GM19372 (cell line): ENCODE measurements around the gene GPC3.
"Not testable (repeated sequence)": the region's sequence is repeated elsewhere in the genome, so short reads cannot be mapped to it uniquely, and the experiment has no call there.

Source experiments
- ATAC-seq: cut with Tn5 transposase; IDR thresholded peaks from one replicate; pipeline ENCODE4 v1.9.1; 2021; ENCODE audit warnings: mild to moderate bottlenecking, low read depth, moderate library complexity; ENCODE audit not compliant: unreplicated experiment

GPC3 gene

DNA sequence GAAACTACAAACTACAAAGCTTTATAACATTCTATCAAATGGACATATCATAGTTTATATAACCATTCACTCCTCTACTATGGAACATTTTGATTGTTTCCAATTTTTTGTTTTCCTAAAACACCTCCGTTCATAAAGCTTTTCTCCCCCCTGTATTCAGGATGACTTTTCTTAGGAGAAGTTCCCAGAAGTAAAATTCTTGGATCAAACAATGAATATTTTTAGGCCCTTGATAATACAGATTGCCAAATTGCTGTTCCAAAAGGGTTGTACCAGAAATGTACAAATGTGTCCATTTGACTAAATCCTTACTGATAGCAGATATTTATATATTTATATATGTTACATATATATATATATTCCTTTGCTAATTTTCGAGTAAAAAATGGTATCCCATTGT, 77.8 kb downstream of the GPC3 start:
- no peak for ATAC-seq

DNA sequence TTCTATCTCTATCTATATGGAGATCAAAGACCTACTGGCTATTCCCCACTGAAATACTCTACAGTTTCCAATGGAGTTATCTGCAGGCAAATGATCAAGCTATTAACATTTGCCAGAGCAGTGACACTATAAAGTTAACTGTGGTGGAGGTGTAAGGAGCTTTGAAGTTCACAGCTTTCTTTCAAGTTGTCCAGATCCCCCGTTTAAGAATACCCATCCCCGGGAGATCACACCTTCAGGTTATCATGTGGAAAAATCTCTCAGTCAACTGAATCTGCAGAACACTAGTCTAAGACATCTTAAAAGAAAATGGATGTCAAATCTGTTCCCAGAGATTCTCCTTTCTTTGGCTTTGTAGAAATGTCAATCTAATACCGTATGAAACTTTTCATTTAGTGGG, 80.1 kb downstream of the GPC3 start:
- ATAC-seq = no peak

DNA sequence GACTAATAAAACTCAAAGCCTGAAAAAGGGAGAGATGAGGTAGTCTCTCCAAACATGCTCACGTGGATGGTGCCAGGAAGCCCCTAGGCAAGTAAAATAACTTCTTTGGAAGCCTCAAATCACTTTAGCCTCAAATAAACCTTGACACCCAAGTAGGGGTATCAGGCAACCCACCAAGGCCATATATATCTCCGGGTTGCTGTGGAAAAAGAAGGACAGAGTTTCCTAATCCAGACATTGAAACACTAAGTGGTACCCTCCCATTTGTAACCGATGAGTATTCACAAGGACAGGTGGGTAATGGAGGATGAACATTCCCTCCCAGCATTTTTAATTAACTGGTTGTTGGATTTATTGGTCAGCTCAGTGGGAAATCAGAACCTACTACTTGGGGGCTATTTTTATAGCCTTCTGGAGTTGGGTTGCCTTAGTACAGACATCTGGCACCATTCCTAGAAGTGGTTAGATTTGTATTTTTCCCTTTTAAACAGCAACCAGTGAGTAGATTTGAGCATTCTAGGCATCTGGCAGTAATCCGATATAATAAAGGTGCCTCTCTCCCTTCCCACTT, 87.7 kb downstream of the GPC3 start:
- ATAC-seq = no peak

DNA sequence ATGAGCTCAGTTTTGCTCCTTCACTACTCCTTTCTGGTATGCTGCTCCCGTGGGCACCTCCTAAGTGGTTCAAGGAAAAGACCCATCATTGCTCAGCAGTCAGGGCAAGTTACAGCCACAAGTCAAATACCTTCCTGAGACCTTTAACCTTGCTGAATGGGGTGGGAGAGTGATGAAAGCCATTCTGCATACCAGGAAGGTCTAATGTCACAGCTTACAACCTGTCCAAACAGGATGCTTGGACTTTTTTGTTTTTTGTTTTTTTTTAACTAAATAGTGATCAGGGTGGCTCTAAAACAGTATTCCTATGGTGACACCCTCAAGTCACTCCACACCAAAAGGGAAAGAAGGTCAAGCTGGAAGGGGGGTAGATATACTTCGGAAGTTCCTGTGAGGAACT, 93.1 kb downstream of the GPC3 start:
- no peak for ATAC-seq

DNA sequence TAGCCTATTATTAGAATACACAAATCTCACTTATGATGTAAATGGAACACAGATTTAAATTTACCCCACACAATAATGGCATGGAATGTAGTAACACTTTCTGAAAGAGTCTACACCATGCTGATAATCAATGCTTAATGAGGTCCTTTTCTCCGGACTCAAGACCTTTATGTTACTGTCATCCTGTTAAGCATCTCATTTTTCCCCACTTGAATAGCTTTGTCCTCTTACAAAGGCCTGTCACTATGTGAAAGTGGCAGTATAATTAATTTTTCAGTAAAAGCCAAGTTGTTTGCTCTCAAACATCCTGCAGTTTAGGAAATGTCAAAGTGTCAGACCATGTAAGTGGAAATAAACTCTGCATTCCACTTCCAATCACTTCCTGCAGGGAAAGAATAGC, 96.4 kb downstream of the GPC3 start:
- ATAC-seq = no peak

DNA sequence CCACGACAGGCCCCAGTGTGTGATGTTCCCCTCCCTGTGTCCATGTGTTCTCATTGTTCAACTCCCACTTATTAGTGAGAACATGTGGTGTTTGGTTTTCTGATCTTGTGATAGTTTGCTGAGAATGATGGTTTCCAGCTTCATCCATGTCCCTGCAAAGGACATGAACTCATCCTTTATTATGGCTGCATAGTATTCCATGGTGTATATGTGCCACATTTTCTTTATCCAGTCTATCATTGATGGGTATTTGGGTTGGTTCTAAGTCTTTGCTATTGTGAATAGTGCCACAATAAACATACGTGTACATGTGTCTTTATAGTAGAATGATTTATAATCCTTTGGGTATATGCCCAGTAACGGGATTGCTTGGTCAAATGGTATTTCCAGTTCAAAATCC, 97.3 kb downstream of the GPC3 start:
- not testable (repeated sequence) for ATAC-seq

DNA sequence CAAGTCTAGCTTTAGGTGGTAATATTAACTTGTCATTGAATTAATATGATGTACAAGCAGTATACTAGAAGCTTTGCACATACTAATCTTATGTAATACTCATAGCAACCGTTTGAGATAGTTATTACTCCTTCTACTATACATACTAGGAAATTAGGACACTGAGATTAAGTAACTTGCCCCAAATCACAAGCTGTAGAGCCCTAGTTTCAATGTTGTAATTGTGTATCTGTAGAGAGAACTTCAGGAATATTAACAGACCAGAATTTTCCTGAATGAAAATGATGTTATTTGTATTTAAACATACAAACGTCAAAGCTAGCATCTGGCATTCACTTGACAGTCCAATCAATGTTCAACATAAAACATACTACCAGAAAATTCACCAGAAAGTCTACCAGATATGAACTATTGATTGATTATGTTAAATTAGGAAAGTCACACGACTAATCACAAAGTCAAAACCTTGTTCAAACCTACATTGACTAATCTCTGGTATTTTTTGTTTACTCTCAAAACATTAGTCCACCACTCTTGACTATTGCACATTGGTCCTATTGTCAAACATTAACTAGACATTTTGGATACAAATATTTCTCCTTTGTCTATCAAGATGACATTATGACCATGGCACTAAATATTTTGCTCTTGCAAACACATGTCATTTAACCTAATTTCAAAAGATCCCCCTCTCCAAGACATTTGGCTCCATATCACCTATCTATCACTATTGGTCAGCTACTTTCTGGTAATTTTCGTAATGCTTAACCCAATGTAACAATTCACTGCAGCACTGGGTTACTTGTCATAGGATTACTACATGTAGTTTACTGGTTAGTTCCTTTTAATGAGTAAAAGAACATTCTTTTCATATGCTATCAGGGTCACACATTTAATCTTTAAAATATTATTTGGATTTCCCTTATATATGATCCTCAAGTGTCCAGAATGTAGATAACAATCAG, 100.7 kb downstream of the GPC3 start:
- ATAC-seq = no peak

DNA sequence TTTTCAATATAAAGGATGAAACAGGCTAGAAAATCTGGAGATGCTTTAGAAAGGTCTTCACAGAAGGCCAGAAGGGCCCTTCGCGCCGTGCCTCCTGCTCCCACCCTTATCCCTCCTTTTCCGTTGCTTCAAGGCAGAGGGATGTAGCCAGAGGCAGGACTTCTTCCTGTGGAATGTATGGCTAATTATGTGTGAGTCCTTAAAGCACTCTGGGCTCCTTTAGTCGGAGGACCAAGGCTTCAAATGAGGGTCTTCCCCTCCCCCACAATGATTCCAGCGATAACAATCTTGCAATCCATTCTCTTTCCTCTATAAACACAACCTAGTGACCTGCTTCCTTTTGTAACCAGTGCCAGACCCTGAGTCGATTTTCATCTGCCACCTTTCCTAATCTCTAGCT, 103.5 kb downstream of the GPC3 start:
- no peak for ATAC-seq

DNA sequence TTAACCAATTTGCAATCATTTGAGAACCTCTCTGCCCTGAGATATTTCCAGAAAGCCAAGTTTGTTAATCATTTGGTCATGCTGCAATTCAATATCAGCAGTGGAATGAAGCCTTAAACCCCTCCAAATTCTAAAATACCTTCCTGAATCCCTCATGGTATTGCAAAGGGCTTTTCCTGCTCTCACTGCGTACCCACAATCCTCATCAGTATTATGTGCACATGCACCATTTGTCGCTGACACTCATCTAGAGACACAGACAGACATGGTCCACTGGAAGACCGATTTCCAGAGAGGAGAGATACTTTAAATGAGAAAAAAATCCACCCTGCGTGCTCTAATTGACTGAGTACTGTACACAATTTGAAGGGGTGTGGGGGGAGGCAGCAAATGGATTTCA, 104.4 kb downstream of the GPC3 start:
- ATAC-seq = no peak

DNA sequence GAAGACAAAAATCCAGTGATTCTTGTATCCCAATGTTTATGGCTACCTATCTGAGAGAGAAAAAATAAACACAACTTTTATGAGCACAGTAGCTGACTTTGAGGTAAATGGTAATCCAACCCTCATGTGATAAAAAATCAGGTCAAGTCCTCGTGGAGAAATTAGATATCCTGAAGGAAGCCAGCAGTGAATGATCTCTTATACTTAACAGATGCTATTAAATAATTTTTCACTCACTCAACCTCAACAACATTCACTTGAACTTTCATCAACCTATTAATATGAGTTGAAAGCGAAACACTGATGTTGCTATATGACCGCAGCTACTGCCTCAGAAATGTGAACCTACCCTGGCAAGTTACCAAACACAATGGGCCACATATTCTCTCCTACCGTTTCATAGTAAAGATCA, 105.4 kb downstream of the GPC3 start:
- ATAC-seq = no peak

DNA sequence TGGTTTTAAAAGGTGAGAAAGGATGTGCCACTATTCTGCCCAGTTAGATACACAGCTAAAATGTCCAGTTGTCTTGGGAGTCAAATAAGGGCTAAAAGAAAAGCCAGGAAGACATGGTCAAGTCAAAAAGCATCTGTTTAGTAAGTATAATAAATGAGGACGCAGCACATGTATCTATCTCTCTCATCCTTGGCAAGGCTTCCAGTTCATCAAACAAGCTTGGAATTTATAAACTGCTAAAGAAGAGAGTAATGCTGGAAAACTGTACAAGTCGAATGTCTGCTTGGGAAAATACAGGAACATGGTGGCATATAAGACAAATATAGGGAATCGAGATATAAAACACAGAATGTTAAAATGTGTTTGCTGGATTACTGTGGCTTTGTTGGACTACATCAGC, 106.7 kb downstream of the GPC3 start:
- no peak for ATAC-seq

DNA sequence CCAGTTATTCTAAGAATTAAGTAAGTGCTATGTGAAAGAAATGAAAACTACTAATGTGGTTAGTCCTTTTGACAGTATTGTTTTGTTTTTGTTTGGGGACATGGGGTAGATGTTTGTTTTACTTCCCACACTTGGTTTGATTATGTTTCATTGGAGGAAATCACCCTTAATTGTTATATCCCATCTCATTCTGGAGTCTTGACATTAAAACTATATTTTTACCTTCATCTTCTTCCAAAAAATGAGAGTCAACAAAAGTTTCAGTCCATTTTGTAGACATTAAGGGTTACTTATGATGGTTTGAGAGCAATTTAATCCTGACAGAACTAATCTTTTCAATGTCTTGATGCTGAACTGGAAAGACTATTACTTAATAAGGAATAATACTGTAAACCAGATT, 108.7 kb downstream of the GPC3 start:
- no peak for ATAC-seq

DNA sequence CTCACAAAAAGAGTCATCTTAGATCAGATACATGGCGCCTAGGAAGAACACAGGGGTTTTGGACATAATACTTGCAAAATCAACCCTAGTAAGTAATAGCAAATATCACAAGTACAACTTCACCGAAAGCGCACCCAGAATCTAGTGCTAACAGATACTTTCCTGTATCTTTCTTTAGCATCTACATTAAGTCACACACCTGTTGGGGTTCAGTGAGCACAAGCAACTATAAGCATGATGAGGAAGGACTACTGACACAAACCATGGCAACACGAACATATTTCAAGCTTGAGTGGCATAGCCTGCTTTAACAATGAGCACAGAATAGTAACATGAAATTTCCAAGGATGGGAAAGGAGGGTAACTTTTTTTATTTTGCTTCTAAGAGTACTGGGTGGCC, 116.1 kb downstream of the GPC3 start:
- no peak for ATAC-seq

DNA sequence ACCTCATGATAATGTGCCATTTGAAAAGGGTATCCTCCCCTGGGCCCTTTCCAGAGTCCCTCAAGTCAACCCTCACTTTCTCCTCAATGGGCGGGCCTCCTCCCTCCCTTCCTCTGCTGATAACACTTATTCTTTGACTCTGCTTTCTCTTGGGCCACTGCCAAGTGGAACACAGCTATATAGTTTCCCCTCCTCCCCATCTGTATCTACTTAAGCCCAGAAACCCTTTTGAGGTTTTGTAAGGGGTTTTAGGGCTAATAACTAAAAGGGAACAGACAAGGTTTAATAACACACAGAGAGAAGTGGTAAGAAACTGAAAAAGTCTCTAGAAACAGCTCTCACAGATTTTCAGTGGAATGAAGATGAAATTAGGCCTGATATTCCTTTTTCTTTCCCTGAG, 116.7 kb downstream of the GPC3 start:
- no peak for ATAC-seq

DNA sequence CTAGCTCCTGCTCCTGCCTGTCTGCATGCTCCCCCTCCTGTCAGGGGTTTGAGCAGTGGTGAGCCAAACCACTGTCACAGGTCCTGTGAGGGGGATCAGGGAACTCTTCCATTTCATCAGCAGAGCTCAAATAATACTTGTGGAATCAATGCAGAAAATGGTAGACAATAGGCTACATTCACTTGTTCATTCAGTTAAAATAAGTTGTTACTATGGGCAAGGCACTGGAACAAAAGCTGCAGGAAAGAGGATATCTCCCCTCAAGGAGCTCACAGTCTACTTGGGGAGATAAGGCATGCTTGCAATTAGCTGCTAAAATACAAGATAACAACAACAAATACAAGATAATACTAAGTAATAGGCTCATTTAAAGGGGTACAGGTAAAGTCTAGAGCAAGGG, 117.1 kb downstream of the GPC3 start:
- no peak for ATAC-seq

DNA sequence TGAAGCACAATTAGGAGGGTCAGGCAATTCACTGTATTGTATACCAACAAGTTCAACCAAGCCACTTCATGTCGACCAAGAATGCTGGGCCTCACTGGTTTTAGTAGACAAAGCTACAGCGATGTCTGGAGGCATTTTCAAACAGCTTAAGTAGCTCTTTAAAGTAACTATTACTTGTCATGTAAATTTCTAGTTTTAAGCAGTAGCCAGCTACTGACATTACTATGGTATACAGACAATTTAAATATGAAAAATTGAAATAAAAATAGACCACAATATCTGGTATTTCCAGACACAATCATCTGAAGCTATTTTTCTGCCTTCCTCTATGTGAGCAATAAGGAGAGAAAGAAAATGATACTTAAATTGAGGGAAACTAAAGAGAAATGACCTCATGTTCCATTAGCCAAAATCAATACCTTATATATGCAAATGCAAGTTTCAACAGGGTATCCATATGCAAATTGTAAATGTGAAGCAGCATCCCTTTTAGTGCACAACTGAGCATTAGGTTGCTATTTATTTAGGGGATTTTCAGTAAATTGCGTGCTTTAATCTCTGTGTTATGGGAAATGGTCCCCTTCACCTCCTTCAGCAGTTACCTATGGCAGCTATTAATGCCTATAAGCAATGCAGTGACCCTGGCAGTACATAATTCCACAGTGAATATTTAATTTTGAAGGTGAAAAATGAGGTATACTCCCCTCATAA, 119.5 kb downstream of the GPC3 start:
- ATAC-seq = no peak

DNA sequence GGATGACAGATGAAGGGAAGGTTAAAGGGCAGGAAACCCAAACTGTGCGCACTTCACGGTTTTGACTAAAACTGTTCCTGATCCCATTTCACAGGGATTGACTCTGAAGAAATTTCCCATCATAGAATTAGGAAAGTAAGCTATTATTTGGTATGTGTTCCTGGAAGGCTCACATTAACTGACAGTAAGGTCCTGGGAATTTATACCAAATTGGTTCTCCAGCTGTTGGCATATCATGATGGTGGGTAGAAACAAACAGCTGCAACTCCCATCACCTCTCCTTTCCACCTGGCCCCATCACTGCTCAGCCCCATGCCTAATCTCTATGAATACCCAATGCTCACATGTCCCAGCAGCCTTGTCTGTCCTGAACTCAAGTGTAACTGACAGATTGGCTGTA, 121.2 kb downstream of the GPC3 start:
- no peak for ATAC-seq

DNA sequence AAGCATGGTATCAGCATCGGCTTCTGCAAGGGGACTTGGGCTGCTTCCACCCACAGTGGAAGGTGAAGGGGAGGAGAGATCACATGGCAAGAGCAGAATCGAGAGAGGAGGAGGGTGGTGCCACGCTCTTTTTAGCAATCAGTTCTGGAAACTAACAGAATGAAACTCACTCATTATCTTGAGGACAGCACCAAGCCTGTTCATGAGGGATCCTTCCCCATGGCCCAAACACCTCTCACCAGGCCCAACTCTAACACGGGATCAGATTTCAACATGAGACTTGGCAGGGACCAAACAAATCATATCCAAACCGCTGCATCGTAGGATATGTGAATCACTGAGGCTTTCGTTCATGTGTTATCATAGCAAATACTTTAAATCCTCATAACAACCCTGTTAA, 125.5 kb downstream of the GPC3 start:
- no peak for ATAC-seq

DNA sequence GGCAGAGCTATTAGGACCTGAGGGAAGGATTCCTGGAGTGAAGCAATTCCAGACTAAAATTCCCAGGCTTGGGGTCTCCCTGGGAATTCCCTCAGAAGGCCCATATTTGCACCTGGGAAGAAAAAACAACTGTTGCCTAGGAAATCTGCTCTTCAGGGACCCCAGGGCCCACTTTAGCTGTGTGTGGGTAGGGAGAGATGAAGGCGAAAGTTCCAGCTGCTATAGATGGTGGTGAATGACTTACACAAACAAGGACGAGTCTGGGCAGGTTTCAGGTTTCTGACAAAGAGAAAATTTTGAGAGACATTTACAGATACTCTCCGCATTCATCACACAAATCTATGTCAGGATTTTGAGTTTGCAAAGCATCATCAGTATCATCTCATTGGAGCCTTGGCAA, 126.1 kb downstream of the GPC3 start:
- no peak for ATAC-seq

DNA sequence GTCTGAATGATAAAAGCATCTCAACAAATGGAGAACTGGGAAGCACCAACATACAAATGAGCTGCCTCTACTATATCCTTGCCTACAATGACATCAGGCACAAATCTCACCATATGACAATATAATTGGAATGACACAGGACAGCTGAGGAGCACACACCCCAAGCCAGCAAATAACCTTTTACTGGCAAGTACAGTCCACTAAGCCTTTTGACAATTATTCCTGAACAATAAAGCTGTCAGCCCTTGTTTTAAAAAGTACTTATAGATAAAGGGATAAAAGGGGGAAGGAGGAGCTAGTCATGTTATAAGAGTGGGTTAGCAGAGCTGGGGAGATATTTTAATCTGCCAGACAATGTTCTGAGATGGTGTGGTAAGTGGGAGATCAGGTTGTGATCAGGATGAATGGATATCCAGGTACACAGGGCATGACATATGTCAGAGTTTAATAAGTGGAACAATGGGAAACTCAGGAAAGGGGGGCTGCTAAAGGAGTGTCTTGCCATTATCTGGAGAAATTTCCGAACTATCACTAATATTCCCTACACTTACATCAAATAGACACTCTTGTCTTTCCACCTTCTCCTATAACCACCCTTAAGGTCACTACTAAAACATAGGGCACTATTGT, 127.6 kb downstream of the GPC3 start:
- ATAC-seq = no peak

DNA sequence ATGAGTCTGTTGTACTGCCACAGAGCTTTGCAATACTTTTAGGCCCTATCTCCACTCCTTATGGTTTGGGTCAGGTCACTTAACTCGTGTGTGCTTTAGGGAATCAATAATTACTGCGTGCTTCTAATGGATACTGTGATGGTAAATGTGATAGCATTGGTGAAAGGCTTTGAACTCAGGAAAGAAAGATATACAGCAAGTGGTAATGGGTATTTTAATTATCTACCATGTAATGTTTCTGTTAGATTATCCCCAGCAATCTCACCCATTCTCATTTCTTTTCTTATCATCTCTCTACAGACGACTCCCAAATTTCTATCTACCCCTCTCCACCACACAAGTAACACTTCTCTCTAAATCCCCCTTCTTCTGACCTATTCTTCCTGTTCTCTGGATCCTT, 128.6 kb downstream of the GPC3 start:
- ATAC-seq = no peak
